HepG2 (cell line): ENCODE results near the gene TNFSF8. TPM values are rescaled to one million over a fixed set of nuclear protein-coding genes. Genes with fewer than 3 reads are reported as not detected.

Experiments
- ATAC-seq: fragments of 200-7000 bp; cut with Tn5 transposase; 3 replicates; pipeline ENCODE4 v1.9.1; 2020; ENCODE audit warnings: mild to moderate bottlenecking, moderate library complexity
- BruUV-seq: library from RNA; stranded (reverse); fragments of 400-500 nt; replicated peaks from 2 replicates; lab custom pipeline; 2021; lab: Mats Ljungman, UMichigan
- CTCF ChIA-PET: fragments of 300-600 bp; formaldehyde crosslinking; extraction: SDS; loops from one replicate; lab custom pipeline; 2021; ENCODE audit warnings: low total read pairs, inconsistent platforms, low intra/inter-chr PET ratio; lab: Yijun Ruan, JAX
- POLR2A ChIA-PET: fragments of 350-600 bp; sonication (Branson Sonifier 250); formaldehyde crosslinking; loops from one replicate; lab custom pipeline; 2020; ENCODE audit warnings: antibody characterized with exemption, inconsistent platforms; lab: Yijun Ruan, JAX
- DNase-seq: peaks from one replicate; pipeline ENCODE4 v3.0.0-alpha.2; 2015; ENCODE audit warnings: low spot score
- FAIRE-seq: peaks from 3 replicates; lab custom pipeline; 2011; peaks lifted over from hg19 to GRCh38; lab: Jason Lieb, UNC
- H2AFZ ChIP-seq: one replicate; pipeline ENCODE4 v1.6.1; 2011; ENCODE audit warnings: low read length, inconsistent platforms
- H3K27ac ChIP-seq: fragments of 300-600 bp; 3 replicates; pipeline ENCODE4 v1.8.0; 2011; ENCODE audit warnings: mixed run types, mild to moderate bottlenecking, mixed read lengths, low read length, inconsistent platforms; ENCODE audit not compliant: insufficient read depth; ENCODE audit errors: extremely low read length
- H3K27me3 ChIP-seq, 2 experiments: fragments of 200-600 bp in 1 of 2; 2 replicates in 1 of 2; 3 replicates in 1 of 2; pipeline versions ENCODE4 v1.6.0 to v1.8.0; 2011; ENCODE audit warnings: low read length in 2 of 2, mild to moderate bottlenecking in 2 of 2, moderate library complexity in 2 of 2, inconsistent platforms in 1 of 2; ENCODE audit not compliant: insufficient read depth in 2 of 2, control insufficient read depth in 1 of 2
- H3K36me3 ChIP-seq, 2 experiments: fragments of 200-600 bp in 1 of 2; replicated peaks in 1 of 2; 2 replicates in 1 of 2; 3 replicates in 1 of 2; pipeline versions ENCODE4 v1.5.1 to v1.8.0; 2011; ENCODE audit warnings: low read length in 2 of 2, inconsistent platforms in 1 of 2; ENCODE audit not compliant: insufficient read depth in 2 of 2, control insufficient read depth in 1 of 2
- H3K4me1 ChIP-seq: 2 replicates; pipeline ENCODE4 v1.5.1; 2012; ENCODE audit warnings: low read length, inconsistent platforms; ENCODE audit not compliant: insufficient read depth
- H3K4me2 ChIP-seq: 2 replicates; pipeline ENCODE4 v1.6.0; 2011; ENCODE audit warnings: low read depth, low read length, inconsistent platforms
- H3K4me3 ChIP-seq, 3 experiments: fragments of 200-600 bp in 1 of 3; sonication (generic), shearing (Covaris generic) in 1 of 3; replicated peaks in 1 of 3; 2 replicates each; pipeline ENCODE4 v1.5.1; 2011 to 2016; ENCODE audit warnings: low read length in 3 of 3, inconsistent platforms in 2 of 3, low read depth in 2 of 3, mild to moderate bottlenecking in 2 of 3, control low read depth in 1 of 3, mixed read lengths in 1 of 3; ENCODE audit not compliant: insufficient read depth in 1 of 3
- H3K79me2 ChIP-seq: one replicate; pipeline ENCODE4 v1.6.1; 2011; ENCODE audit warnings: low read length, inconsistent platforms; ENCODE audit not compliant: insufficient read depth
- H3K9ac ChIP-seq: 2 replicates; pipeline ENCODE4 v1.6.0; 2011; ENCODE audit warnings: mild to moderate bottlenecking, low read depth, low read length, inconsistent platforms; ENCODE audit not compliant: insufficient read depth
- H3K9me3 ChIP-seq: 2 replicates; pipeline ENCODE4 v1.5.1; 2012; ENCODE audit warnings: mild to moderate bottlenecking, low read length
- H4K20me1 ChIP-seq: 2 replicates; pipeline ENCODE4 v1.6.0; 2011; ENCODE audit warnings: inconsistent platforms, mild to moderate bottlenecking, low read length, moderate library complexity; ENCODE audit not compliant: insufficient read depth
- BRF2 ChIP-seq: sonication (generic); formaldehyde crosslinking; IDR thresholded peaks from 2 replicates; pipeline ENCODE4 v1.8.1; 2022; ENCODE audit warnings: mild to moderate bottlenecking, missing genetic modification reagents
- CENPT ChIP-seq: sonication (generic); formaldehyde crosslinking; IDR thresholded peaks from 2 replicates; pipeline ENCODE4 v1.8.0; 2022; ENCODE audit warnings: low read depth, mild to moderate bottlenecking, moderate library complexity, missing genetic modification reagents
- IRF1 ChIP-seq: sonication (generic); formaldehyde crosslinking; IDR thresholded peaks from 2 replicates; pipeline ENCODE4 v1.4.0; 2020; ENCODE audit warnings: low read depth, mild to moderate bottlenecking, missing genetic modification reagents
- JUN ChIP-seq: sonication (generic); formaldehyde crosslinking; IDR thresholded peaks from 2 replicates; pipeline ENCODE4 v1.4.0; 2020; ENCODE audit warnings: mild to moderate bottlenecking, missing genetic modification reagents
- KMT2A ChIP-seq: sonication (generic); formaldehyde crosslinking; IDR thresholded peaks from 2 replicates; pipeline ENCODE4 v1.4.0; 2020; ENCODE audit warnings: missing genetic modification reagents
- SKI ChIP-seq: fragments of 450-650 bp; IDR thresholded peaks from one replicate; pipeline ENCODE4 v1.6.1; 2018; ENCODE audit warnings: mild to moderate bottlenecking; ENCODE audit not compliant: partially characterized antibody
- TEF ChIP-seq: sonication (generic); formaldehyde crosslinking; IDR thresholded peaks from 2 replicates; pipeline ENCODE4 v1.5.0; 2020; ENCODE audit warnings: missing genetic modification reagents
- ZFP37 ChIP-seq: sonication (generic); formaldehyde crosslinking; IDR thresholded peaks from 2 replicates; pipeline ENCODE4 v1.4.0; 2020; ENCODE audit warnings: missing genetic modification reagents, borderline replicate concordance
- ZNF598 ChIP-seq: sonication (generic); formaldehyde crosslinking; IDR thresholded peaks from 2 replicates; pipeline ENCODE4 v1.5.1; 2020; ENCODE audit warnings: mild to moderate bottlenecking, missing genetic modification reagents, borderline replicate concordance
- ZNF800 ChIP-seq: sonication (generic); formaldehyde crosslinking; IDR thresholded peaks from 2 replicates; pipeline ENCODE4 v1.4.0; 2020; ENCODE audit warnings: missing genetic modification reagents
- WGBS: methylation state at CpG from one replicate; pipeline ENCODE4 v1.1.6; 2017; ENCODE audit warnings: low lambda C conversion rate; 5-methylcytosine and 5-hydroxymethylcytosine counted together
- in situ Hi-C: cut with HindIII; loops from 2 replicates; pipeline ENCODE4 v1.10.0; 2017; ENCODE audit warnings: low pct_unique_long_range_greater_than_20kb; ENCODE audit not compliant: extremely low pct_ligation_motif_present
- intact Hi-C: fragments of 100-400 bp; cut with micrococcal nuclease; formaldehyde crosslinking; loops from one replicate; pipeline ENCODE4 v1.10.0; 2022; ENCODE audit not compliant: unreplicated experiment
- polyA plus RNA-seq, 8 experiments: library from polyadenylated mRNA; depleted of rRNA in 3 of 8; stranded (reverse) in 7 of 8; unstranded in 1 of 8; fragments of >200 nt; fragmentation: Illumina TruSeq in 4 of 8; extraction: Trizol in 4 of 8; gene quantifications; 2 replicates each; pipeline versions ENCODE4 v1.2.1 to v1.2.3, GENCODE V29; 2011 to 2016; ENCODE audit warnings: low read depth in 4 of 8, missing spikeins in 1 of 8, mixed read lengths in 1 of 8; ENCODE audit not compliant: insufficient read depth in 1 of 8
- total RNA-seq, 5 experiments: library from RNA; depleted of rRNA; stranded (reverse); fragments of >200 nt; fragmentation: Illumina TruSeq; extraction: Trizol; gene quantifications; 2 replicates each; pipeline ENCODE4 v1.2.3, GENCODE V29; 2016; ENCODE audit warnings: low read depth in 1 of 5

Gene TNFSF8
- total and polyA plus RNA-seq, 2 of the 13 experiments (the other 11 are each of a cell fraction or from before 2014, with no cell fraction given): not detected

GRCh38 chr9:114894206-114894605 is 36.2 kb downstream of the TNFSF8 start:
- Histone ChIP-seq H3K9ac (no peak overlapping the region), H3K4me3 (no peak overlapping the region), H3K4me2 (no peak overlapping the region), H2AFZ (no peak overlapping the region), H3K36me3 (no peaks in the 10 kb centered on the region), H3K27me3 (no peaks in the 10 kb centered on the region), H3K4me1 (peaks cover 28% of the 10 kb centered on the region), H3K27ac (no peak overlapping the region), H3K79me2 (no peaks in the 10 kb centered on the region), H4K20me1 (no peaks in the 10 kb centered on the region), H3K9me3 (no peaks in the 10 kb centered on the region)
- no TSS peak for BruUV-seq
- ATAC-seq: no peak
- CTCF ChIA-PET: no interaction called here
- TF ChIP-seq ZNF598 (CRISPR knock-in tag) (no peak), ZNF800 (no peak), CENPT (CRISPR knock-in tag) (no peak)
- FAIRE-seq: no peak
- 21% methylated on average over 3 of the region's 3 CpGs for WGBS
- in situ Hi-C loops (no loop called here), intact Hi-C loops (no loop called here)
- DNase-seq: no peak
- POLR2A ChIA-PET: interaction anchor here (0.9 to 1.2 kb wide), 2 partner anchors 11 to 12 kb away, joined by 3 to 4 read pairs; no protein-coding TSS in a partner anchor

- Histone ChIP-seq H2AFZ (no peak overlapping the region), H3K9ac (no peak overlapping the region), H4K20me1 (no peaks in the 10 kb centered on the region), H3K4me1 (peaks cover 36% of the 10 kb centered on the region), H3K9me3 (no peaks in the 10 kb centered on the region), H3K27me3 (no peaks in the 10 kb centered on the region), H3K79me2 (no peaks in the 10 kb centered on the region), H3K4me3 (no peak overlapping the region), H3K4me2 (no peak overlapping the region), H3K36me3 (no peaks in the 10 kb centered on the region), H3K27ac (no peak overlapping the region)
- 26% methylated on average over 4 of the region's 4 CpGs for WGBS
- ChIA-PET POLR2A (no interaction called here), CTCF (no interaction called here)
- DNase-seq (no peak), FAIRE-seq (no peak), ATAC-seq (no peak)
- BruUV-seq: no TSS peak
- in situ Hi-C loops (no loop called here), intact Hi-C loops (no loop called here)
- TF ChIP-seq KMT2A (no peak), TEF (CRISPR knock-in tag) (no peak), JUN (no peak), IRF1 (no peak), BRF2 (CRISPR knock-in tag) (no peak), SKI (no peak), ZFP37 (CRISPR knock-in tag) (no peak)
These were observed 37.0 kb downstream of the TNFSF8 start for GRCh38 chr9:114893221-114894010.
